ENCODE results near the gene MRPS14.
"Not testable (repeated sequence)": the region's sequence is repeated elsewhere in the genome, so short reads cannot be mapped to it uniquely, and the experiment has no call there.

MRPS14 gene

GRCh38 chr1:175023922-175024242, 657 bp upstream of the MRPS14 start:
- not testable (repeated sequence) for FAIRE-seq; DNase-seq (ENCODE audit: low spot score)

DNA sequence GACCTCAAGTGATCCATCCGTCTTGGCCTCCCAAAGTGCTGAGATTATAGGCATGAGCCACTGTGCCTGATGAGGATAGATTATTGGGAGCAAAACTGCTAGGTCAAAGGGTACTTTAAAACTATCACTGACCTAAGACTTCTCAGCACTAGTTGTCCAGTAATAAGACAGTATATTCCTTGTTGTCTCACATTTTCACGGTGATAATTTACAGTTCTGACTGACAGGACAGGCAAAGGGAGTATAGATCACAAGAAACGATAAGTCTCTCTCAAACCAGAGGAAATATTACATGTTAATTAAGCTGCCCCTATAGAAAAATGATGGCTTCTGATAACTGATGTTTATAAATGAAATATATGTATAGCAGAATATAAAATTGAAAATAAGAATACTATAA, 3.7 kb downstream of the MRPS14 start:
- no peak for FAIRE-seq

DNA sequence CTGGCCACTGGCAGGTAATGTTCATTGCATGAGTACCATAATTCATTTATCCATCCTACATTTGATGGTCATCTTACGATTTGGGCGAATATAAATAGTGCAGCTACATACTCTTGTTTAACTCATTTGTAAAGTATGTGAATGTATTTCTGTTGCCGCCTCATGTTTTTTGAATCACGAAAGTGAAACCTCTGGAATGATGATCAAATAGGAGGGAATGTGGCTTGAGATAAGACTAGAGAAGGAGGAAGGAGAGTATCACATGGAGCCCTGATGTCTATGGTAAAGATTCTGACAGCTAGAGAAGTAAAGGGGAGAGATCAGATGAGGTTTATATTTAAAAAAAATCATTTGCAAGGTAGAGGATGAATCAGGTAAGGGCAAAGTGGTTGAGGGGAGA, 8.0 kb downstream of the MRPS14 start:
- DNase-seq (ENCODE audit: low spot score), result no peak
- FAIRE-seq, result no peak

More for the DNA sequence above, 3.7 kb downstream of the MRPS14 start:
- no peak for DNase-seq (ENCODE audit: low spot score)

DNA sequence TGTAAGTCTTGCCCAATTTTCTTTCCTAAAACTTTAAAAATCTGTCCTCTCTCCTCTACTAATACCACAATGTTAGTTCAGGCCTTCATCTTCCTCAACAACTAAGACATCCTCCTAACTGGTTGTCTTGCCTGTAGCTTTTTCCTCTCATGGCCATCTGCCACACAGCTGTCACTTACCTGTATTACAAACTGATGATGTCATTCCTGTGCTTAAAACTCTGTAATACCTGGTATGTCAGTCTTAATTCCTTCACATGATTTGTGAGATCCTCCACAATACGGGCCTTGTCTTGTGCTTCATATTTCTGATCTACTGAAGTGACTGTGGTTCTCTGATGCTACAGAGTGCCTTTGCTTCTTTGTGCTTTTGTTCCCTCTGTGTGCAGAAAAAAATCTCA, 9.8 kb downstream of the MRPS14 start:
- DNase-seq (ENCODE audit: low spot score) (no peak), FAIRE-seq (no peak)

- FAIRE-seq, result no peak
- no peak for DNase-seq (ENCODE audit: low spot score)
Observed at GRCh38 chr1:175009532-175009931, 13.7 kb downstream of the MRPS14 start.

DNA sequence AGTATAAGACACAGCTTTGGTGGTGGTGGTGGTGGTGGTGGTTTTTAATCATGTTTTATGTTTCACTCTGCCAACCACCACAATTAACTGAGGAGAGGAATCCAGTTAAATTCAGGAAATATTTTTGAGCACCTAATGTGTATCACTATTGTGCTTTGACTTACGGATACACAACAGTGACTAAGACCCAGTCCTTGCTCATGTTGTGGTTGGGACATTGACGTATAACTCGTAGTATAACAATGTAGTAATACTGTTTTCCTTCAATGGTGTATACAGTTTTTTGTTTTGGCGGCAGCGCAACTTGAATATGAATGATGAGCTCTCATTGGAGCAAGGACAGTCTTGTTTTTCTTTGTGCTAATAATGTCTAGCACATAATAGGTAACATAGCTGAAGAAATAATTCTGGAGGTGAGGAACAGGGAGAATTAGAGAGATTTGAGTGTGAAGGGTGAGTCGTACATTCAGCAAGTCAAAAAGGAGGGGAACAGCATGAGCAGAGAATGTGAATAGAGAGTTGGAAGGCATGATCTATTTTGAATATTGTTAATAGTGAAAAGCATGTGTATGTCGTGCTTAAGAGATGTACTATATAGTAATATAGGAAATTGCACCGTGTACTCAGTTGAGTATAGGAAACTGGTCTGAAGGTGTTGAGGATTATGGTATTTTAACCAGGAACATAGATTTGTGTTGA, 18.0 kb downstream of the MRPS14 start:
- DNase-seq (ENCODE audit: low spot score) (no peak), FAIRE-seq (no peak)

DNA sequence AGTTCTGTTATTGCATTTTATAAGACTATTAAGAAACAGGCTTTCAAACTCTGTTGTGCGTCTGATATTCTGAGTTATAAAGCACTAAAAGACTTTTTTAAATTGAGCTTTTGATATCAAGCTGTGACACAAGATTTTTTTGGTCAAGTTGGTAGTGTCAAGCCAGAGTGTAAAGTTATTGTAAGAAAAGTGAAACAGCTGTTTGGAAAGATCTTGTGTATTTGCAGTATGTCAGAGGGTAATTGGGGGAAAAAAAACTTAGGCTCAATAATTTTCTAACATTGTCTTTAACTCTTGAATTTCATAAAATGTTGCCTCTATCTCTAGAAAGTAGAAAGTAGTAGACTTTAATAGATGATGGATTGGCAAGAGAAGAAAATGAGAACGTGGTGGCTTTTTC, 19.7 kb downstream of the MRPS14 start:
- FAIRE-seq (no peak), DNase-seq (ENCODE audit: low spot score) (no peak)

DNA sequence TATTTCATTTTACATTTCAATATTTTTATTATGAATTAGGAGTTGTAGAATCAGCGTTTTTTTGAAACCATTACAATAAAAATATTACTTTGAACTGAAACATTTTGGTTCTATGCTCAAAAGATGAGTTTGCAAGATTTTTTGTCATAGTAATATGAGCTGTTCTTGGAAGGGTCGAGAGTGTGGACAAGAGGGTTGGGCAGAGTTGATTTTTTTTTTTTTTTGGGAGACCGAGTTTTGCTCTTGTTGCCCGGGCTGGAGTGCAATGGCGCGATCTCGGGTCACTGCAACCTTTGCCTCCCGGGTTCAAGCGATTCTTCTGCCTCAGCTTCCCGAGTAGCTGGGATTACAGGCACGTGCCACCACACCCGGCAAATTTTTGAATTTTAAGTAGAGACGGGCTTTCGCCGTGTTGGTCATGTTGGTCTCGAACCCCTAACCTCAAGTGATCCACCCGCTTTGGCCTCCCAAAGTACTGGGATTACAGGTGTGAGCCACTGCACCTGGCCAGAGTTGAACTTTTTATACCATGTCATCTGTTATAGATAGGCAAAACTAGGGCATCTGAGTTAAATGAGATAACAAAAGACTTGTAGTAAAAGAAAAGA, 20.2 kb downstream of the MRPS14 start:
- FAIRE-seq (no peak), DNase-seq (ENCODE audit: low spot score) (no peak)

DNA sequence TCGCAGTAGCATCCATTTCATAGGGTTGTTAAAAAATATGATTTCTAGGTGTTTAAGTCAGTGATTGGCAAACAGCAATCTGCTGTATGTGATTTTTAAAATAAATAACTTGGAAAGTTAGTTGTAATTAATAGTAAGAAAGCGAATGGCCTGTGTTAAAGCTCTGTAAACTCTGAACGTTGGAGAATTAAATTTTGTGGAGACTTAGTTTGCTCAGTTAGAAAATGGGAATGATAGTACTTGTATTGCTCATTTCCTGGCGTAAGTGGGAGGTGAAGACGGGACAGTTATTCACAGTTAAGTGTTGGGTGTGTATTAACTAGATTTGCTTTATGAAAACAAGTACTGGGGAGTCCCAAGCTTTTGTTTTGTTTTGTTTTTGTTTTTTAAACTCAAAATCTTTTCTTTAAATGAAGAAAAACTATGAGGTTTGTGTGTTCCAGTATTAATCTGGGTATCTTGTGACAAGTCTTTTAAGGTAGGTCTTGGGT, 22.5 kb downstream of the MRPS14 start:
- FAIRE-seq (no peak), DNase-seq (ENCODE audit: low spot score) (no peak)

GRCh38 chr1:174999936-175000696, 23.1 kb downstream of the MRPS14 start, which contains the start of gene CACYBP:
TSS of gene CACYBP (plus strand) at chr1:174999947. CDS start at chr1:175000181, 234 bp downstream.
- peak; percentile 9 for FAIRE-seq
- DNase-seq (ENCODE audit: low spot score), result no peak

DNA sequence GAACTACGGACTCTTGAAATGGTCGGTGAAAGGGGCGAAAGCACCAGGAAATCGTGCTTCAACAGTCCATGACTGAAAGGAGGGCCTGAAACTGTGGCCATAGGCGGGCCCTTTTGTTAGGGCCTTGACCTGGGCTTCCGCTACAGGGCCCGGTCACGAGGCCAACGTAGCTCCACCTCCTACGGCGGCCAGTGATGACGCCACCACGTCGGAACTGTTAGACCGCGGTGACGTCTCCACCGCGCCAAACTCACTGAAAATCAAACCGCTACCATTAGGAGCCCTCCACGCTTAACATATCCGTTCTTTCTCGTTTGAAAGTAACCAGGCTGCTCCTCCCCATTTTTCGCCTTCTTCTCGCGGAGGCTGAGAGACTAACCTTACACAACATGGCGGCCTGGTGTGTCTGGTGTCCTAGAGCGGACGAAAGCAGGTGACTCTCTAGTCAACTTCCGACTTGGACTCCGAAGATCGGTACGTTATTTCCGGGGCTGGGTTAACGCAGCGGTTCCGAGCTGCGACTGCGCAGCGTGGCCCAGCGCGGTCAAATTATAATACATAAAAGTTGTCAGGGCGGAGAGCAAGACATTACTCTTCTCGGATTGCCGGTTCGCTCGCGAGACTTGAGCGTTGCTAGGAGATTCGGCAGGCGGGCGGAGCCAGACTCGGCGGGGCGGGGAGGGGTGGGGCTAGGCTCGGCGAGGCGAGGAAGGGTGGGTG, 23.8 kb downstream of the MRPS14 start:
- peak; percentile 94 for DNase-seq (ENCODE audit: low spot score)
- FAIRE-seq, result no peak

GRCh38 chr1:174998569-174999215, 24.5 kb downstream of the MRPS14 start:
- peak; percentile 41 for DNase-seq (ENCODE audit: low spot score)
- FAIRE-seq, result no peak

DNA sequence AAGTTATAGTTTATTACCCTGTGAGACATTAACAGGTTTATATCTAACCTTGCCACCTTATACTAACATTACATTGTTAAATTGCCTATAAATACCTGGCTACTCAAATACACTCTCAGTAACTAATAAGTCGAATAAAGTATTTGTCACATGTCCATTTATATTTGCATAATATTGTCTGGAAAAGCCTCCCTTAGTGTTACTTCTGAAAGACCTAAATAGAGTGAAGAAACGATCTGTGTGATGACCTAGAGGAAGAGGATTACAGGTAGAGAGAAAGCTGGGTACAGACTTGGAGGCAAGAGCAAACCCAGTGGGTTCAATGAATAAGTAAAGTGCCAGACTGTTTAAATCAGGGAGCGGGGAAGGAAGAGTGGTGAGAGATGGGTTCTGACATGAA, 26.2 kb downstream of the MRPS14 start:
- DNase-seq (ENCODE audit: low spot score) (no peak), FAIRE-seq (no peak)

- no peak for DNase-seq (ENCODE audit: low spot score)
- FAIRE-seq, result no peak
Observed at GRCh38 chr1:174996476-174996875, 26.7 kb downstream of the MRPS14 start.

- no peak for DNase-seq (ENCODE audit: low spot score)
- FAIRE-seq, result no peak
Observed at GRCh38 chr1:174995916-174996315, 27.3 kb downstream of the MRPS14 start.

- DNase-seq (ENCODE audit: low spot score) (no peak), FAIRE-seq (no peak)
Observed at GRCh38 chr1:174995121-174995520, 28.1 kb downstream of the MRPS14 start.

DNA sequence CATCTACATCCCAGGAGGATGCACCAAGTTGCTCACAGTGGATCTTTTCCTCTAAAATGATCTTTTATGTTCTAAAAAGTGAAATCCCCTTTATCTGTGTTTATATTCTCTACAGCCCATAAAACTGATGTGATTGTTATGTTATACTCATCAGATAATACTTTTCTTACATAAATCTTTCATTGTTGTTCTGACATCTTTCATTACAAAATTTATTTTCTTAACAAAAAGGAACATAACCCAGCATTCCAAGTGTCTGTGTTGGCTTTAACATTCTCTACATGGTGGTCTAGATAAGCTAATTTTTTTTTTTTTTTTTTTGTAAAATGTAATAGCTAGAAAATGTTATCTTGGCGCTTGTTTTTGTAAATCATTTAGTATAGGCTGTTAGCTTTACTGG, 31.8 kb downstream of the MRPS14 start:
- no peak for DNase-seq (ENCODE audit: low spot score)
- FAIRE-seq, result no peak

DNA sequence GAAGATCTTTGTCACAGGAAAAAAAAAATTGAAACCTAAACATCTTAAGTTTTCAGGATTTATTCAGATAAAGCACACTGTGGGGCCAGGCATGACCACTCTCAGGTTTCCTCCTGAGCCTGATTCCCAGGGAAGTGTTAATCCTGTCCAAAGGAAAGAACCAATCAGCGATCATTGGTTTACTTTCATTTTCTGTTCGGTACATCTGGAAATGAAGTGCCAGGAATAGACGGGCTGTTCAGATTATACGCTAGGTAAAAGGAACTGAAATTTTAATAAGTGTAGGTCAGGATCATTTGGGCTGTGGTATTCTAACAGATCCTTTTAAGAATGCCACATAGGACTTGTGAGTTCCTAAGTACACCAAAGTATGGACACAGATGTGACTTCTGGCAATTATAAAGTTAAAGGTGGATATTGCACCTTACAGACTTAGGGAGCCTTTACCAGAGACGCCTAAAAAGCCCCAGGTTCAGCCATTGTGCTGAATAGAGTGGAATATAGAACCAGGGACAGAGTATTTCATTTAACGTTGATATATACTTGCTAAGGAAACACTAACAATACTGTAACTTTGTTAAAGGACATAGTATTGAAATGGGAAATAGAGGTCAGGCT, 32.7 kb downstream of the MRPS14 start:
- FAIRE-seq (no peak), DNase-seq (ENCODE audit: low spot score) (peak; percentile 45)

- DNase-seq (ENCODE audit: low spot score) (no peak), FAIRE-seq (no peak)
Observed at GRCh38 chr1:174989536-174990220, 33.5 kb downstream of the MRPS14 start.

DNA sequence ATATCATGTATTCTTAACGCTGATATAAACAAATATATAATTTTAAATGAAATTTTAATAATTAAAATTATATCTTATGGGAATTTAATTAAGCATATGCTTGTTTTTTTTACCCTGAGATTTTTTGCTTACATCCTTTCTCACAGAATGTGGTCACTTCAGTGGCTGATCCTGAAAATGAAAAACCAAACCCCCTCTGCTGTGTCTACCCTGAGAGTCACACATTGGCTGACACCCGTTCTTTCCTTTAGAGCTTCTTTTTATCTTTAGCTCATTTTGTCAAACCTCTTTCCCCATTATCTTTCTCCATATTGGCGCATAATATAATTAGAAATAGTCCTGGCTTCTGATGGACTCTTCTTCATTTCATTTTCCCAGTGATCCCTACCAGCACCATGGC, 34.2 kb downstream of the MRPS14 start:
- DNase-seq (ENCODE audit: low spot score) (no peak), FAIRE-seq (no peak)
